GM12864 (cell line): ENCODE results near the gene DHDH.

ENCODE experiments used
- DNase-seq: peaks from one replicate; pipeline ENCODE4 v3.0.0-alpha.2; 2011; ENCODE audit warnings: low read depth
- H3K4me3 ChIP-seq: 2 replicates; pipeline ENCODE4 v1.5.1; 2011; ENCODE audit warnings: mild to moderate bottlenecking, low read depth, low read length, control low read depth
- CTCF ChIP-seq: IDR thresholded peaks from 2 replicates; pipeline ENCODE4 v1.5.1; 2011; ENCODE audit warnings: low read depth, mild to moderate bottlenecking, moderate library complexity, low read length, control low read depth, inconsistent platforms; ENCODE audit errors: missing control alignments

The DHDH gene

DNA sequence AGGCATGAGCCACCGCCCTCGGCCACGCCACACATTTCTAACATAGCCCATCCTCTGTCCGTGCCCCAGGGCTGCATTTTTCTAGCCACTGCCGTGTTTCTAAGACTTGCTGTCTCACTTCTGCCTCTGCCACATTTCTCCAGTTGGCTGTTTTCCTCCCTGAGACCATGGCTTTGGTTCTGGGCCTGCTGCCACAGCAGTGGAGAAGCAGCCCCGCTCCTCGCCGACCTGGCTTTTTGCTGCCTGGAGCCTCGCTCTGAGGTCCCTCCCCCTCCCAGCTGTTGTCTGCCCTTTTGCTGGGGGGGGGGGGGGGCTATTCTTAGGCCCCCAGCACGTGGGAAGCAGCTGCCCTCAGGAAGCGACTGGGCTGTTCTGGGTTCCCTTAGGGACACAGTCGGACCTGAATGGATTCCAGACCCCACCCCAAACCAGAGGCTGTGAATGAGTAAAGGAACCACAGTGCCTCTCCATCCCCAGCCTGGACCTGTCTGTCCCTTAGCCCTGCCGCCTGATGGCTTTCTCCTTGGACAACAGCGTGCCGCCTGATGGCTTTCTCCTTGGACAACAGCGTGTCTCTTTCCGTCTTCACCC is 56.3 kb downstream of the DHDH start:
- no peak for DNase-seq
- H3K4me3 ChIP-seq, result no peak overlapping the region
- no peak for TF ChIP-seq CTCF

DNA sequence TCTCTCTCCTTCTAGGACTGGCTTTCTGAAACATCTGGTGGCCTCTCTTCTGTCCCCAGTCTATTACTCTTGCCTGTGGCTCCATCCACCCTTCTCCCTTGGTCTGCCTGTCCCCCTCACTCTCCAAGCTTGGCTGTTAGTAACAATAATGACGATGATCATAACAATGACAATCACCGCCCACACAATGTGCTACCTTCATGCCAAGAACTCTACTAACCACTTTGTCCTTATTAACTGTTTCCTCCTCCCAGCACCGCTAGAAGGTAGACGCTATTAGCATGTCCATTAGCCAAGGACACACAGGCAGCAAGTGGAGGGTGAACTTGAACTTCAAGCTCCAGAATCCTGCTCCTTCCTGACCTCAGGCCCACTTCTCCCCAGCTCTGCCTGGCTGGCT is 56.9 kb downstream of the DHDH start:
- H3K4me3 ChIP-seq, result no peak overlapping the region
- no peak for DNase-seq
- no peak for TF ChIP-seq CTCF

- DNase-seq, result no peak
- no peak for TF ChIP-seq CTCF
- no peak overlapping the region for H3K4me3 ChIP-seq
These were observed 57.6 kb downstream of the DHDH start for GRCh38 chr19:48991011-48991609.

DNA sequence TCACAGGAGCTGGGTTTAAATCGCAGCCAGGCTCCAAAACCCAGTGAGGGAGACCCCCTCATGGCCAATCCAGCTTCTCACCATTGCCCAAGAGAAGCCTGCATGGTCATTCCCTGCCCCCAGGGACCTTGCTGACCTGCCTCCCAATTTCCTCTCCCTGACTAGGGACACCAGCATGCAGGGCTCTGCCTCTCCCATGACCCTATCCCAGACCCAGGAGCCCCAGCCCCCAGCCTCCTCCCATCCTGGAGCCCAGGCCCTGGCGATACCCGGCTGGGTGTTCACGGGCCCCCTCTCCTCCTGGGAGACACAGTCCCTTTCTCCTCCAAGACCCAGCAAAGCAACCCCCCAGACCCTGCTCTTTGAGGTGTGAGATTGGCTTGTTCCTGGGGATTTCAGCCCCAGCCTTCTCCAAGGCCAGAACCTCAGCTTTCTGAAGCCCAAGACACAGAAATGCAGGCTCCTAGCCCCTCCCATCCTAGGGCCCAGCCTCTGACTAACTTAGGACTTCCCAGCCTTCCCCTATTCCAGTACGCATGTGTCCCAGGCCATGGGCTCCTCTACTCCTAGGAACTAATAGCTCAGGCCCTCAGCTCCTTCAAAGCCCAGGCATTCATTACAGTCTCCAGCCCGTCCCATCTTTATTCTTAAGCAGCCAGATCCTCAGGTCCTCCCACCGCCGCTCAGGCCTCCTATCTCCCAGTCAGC is 58.5 kb downstream of the DHDH start:
- no peak for TF ChIP-seq CTCF
- peak overlapping the region; percentile 98 for H3K4me3 ChIP-seq
- no peak for DNase-seq

- H3K4me3 ChIP-seq, result peak overlapping the region; percentile 98
- no peak for DNase-seq
These were observed 59.2 kb downstream of the DHDH start for GRCh38 chr19:48992581-48993174.

More at GRCh38 chr19:48992581-48993174, 59.2 kb downstream of the DHDH start:
- TF ChIP-seq CTCF, result no peak
